Right ventricle myocardium superior (tissue), 1 donor: ENCODE results near the gene SOCS7. TPM values are rescaled to one million over a fixed set of nuclear protein-coding genes. Genes with fewer than 3 reads are reported as not detected.

Experiments used
- ATAC-seq: fragments of 200-7000 bp; cut with Tn5 transposase; one replicate; pipeline ENCODE4 v1.9.1; 2020; ENCODE audit warnings: mild to moderate bottlenecking; ENCODE audit not compliant: poor library complexity
- DNase-seq: peaks from one replicate; pipeline ENCODE4 v3.0.0-alpha.2; 2020
- intact Hi-C: fragments of 100-400 bp; cut with DNase I; formaldehyde crosslinking; loops from one replicate; pipeline ENCODE4 v1.11.2; 2022
- total RNA-seq: library from RNA; stranded (reverse); fragmentation: NEBNext Ultra II Directional; extraction: Animal tissue kit (Norgen Biotek cat#: 25700); gene quantifications from one replicate; pipeline ENCODE4 v1.2.1, GENCODE V29; 2021
- donor health status: DM: no; HTN: yes; CAD: no; lungs with severe emphysema.

The SOCS7 gene
- total RNA-seq, 1 donor from 2014 or later: 10.1 TPM

- ATAC-seq: no peak
Measured at GRCh38 chr17:38333635-38334295, 17.9 kb upstream of the SOCS7 start.

GRCh38 chr17:38334480-38335364 lies 16.9 kb upstream of the SOCS7 start:
- intact Hi-C loops: no loop called here
- DNase-seq (no peak), ATAC-seq (no peak)

More at GRCh38 chr17:38333635-38334295, 17.9 kb upstream of the SOCS7 start:
- DNase-seq: no peak
- intact Hi-C loops: no loop called here

GRCh38 chr17:38336838-38337237 lies 14.8 kb upstream of the SOCS7 start:
- DNase-seq (no peak), ATAC-seq (no peak)
- intact Hi-C loops: no loop called here

- intact Hi-C loops: no loop called here
- DNase-seq: no peak
- no peak for ATAC-seq
Measured at GRCh38 chr17:38338053-38338452, 13.6 kb upstream of the SOCS7 start.

- intact Hi-C loops: no loop called here
- ATAC-seq (no peak), DNase-seq (no peak)
Measured at GRCh38 chr17:38338535-38338934, 13.1 kb upstream of the SOCS7 start.

GRCh38 chr17:38339891-38340290 lies 11.8 kb upstream of the SOCS7 start:
- ATAC-seq (no peak), DNase-seq (no peak)
- intact Hi-C loops: no loop called here

- peak; percentile 91 for ATAC-seq
- peak; percentile 85 for DNase-seq
- intact Hi-C loops: no loop called here
Measured at GRCh38 chr17:38341035-38341721, 10.5 kb upstream of the SOCS7 start.

GRCh38 chr17:38342886-38343607 lies 8.6 kb upstream of the SOCS7 start:
- ATAC-seq (no peak), DNase-seq (no peak)

GRCh38 chr17:38343608-38344419 lies 7.8 kb upstream of the SOCS7 start, which contains the start of gene GPR179:
TSS of gene GPR179 (minus strand) at chr17:38343956. CDS start at chr17:38343789, 167 bp downstream.
- DNase-seq: no peak
- ATAC-seq: no peak
- intact Hi-C loops: no loop called here

More at GRCh38 chr17:38342886-38343607, 8.6 kb upstream of the SOCS7 start:
- intact Hi-C loops: no loop called here

GRCh38 chr17:38344420-38344745 lies 7.3 kb upstream of the SOCS7 start:
- DNase-seq (no peak), ATAC-seq (no peak)
- intact Hi-C loops: no loop called here

GRCh38 chr17:38345743-38346142 lies 5.9 kb upstream of the SOCS7 start:
- ATAC-seq (no peak), DNase-seq (no peak)
- intact Hi-C loops: no loop called here

- peak; percentile 62 for ATAC-seq
- intact Hi-C loops: loop anchor here (1.0 kb wide), 1 partner anchor 65 kb away; no protein-coding TSS in a partner anchor
- DNase-seq: peak; percentile 88
Measured at GRCh38 chr17:38349097-38349730, 2.4 kb upstream of the SOCS7 start.

GRCh38 chr17:38350035-38350434 lies 1.6 kb upstream of the SOCS7 start:
- intact Hi-C loops: no loop called here
- no peak for DNase-seq
- no peak for ATAC-seq

GRCh38 chr17:38352245-38353085 lies 821 bp downstream of the SOCS7 start:
- intact Hi-C loops: no loop called here
- ATAC-seq (peak; percentile 16), DNase-seq (peak; percentile 53)

GRCh38 chr17:38353086-38353604 lies 1.5 kb downstream of the SOCS7 start:
- intact Hi-C loops: no loop called here
- ATAC-seq (no peak), DNase-seq (no peak)

- ATAC-seq (no peak), DNase-seq (no peak)
- intact Hi-C loops: no loop called here
Measured at GRCh38 chr17:38353668-38354067, 2.0 kb downstream of the SOCS7 start.
